ENCODE results near the gene ARID3A.

Gene ARID3A

DNA sequence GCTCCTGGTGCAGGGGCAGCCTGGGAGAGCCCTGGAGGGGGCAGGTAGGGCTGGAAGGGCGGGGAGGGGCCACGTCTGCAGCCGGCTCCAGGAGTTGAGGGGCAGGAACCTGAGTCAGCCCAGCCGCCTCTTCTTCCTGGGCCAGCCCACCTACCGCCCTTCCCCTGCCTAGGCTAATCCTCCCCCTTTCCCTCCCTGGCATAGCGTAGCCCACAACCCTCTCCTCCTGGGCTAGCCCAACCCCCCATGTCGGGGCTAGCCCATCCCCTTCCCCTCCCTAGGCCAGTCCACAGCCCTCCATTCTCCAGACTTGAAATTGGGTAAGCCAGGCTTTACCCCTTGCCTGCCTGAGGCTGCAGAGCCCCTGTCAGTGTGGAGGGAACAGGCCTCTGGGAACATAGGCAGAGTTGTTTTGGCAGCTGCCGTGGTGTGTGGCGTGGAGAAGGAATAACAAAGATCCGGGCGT lies 37.7 kb downstream of the ARID3A start:
- no peak for DNase-seq (ENCODE audit: low spot score)

DNA sequence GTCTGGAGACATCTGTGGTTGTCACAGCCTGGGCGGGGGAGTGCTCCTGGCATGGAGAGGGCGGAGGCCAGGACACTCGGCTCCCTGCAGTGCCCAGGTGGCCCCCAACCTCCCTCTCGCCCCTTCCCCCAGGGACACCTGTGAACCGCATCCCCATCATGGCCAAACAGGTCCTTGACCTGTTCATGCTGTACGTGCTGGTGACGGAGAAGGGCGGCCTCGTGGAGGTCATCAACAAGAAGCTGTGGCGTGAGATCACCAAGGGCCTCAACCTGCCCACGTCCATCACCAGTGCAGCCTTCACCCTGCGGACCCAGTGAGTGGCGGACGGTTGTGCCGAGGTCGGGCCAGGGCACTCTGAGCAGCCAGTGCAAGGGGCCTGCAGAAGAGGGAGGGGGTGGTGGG lies 38.3 kb downstream of the ARID3A start:
- no peak for DNase-seq (ENCODE audit: low spot score)

DNA sequence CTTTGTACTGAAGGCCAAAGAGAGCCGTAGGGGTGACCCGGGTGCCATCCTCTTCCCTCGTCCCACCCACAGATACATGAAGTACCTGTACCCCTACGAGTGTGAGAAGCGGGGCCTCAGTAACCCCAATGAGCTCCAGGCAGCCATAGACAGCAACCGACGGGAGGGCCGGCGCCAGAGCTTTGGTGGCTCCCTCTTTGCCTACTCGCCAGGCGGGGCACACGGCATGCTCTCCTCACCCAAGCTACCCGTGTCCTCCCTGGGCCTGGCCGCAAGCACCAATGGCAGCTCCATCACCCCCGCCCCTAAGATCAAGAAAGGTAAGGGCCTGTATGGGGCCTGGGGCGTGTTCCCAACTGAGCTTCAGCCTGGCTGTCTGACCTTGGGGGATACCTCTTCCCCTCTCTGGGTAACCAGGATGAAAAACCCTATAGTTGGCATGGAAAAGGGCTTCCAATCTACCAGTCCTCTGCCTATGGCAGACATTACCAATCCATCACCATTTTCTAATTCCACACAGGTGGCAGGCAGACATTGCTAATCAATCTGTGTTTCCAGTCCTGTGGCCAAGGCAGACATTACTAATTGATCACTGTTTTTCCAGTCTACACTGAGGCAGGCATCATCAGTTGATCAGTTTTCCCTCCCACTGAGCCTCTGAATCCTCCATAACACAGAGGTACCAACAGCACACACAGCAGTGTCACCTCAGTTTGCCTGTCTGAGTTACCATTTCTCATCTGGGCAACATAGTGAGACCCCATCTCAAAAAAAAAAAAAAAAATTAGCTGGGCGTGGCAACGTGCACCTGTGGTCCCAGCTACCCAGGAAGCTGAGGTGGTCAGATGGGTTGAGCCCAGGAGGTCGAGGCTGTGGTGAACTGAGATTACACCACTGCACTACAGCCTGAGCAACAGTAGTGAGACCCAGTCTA lies 39.2 kb downstream of the ARID3A start:
- DNase-seq (ENCODE audit: low spot score): no peak

DNA sequence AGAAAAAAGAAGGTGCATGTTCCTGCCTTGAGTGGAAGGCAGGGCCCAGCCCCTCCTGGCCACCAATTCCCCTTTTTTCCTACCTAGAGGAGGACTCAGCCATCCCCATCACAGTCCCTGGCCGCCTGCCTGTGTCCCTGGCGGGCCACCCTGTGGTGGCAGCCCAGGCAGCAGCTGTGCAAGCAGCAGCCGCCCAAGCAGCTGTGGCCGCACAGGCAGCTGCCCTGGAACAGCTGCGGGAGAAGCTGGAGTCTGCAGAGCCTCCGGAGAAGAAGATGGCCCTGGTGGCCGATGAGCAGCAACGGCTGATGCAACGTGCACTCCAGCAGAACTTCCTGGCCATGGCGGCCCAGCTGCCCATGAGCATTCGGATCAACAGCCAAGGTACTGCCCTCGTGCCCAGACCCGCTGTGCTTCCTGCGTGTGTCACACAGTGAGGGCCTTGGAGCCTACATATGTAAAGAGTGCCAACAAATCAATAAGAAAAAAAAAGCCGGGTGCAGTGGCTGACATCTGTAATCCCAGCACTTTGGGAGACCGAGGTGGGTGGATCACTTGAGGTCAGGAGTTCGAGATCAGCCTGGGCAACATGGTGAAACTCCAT lies 40.8 kb downstream of the ARID3A start:
- no peak for DNase-seq (ENCODE audit: low spot score)

DNA sequence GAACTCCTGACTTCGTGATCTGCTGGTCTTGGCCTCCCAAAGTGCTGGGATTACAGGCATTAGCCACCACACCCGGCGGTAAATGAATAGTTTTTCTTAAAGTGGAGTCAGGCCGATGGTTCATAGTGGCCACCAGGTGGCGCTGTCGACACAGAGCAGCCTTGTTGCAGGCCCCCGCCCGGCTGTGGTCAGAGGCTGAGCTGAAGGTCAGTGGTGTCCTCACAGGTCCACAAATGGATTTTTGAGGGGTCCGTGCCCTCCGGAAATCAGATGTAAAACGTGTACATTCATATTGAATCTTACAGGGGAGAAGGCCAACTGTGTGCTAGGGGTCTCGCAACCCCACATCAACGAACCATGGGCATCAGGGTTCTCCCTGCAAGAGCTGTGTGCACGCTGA lies 44.9 kb downstream of the ARID3A start:
- DNase-seq (ENCODE audit: low spot score): no peak

DNA sequence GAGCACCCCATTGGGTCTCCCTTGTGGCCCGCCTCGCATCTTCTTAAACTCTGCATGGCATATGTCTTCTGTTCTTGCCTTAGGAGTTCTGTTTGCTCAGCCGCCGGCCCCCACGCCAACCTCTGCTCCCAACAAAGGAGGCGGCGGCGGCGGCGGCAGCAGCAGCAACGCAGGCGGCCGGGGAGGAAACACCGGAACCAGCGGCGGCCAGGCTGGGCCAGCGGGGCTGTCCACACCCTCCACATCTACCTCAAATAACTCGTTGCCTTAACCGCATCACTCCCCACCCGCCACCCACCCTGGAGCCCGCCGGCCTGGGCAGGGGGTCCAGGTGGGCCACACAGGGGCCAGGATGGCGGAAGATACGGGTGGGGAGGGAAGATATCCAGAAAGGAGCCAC lies 46.0 kb downstream of the ARID3A start:
- DNase-seq (ENCODE audit: low spot score): no peak

DNA sequence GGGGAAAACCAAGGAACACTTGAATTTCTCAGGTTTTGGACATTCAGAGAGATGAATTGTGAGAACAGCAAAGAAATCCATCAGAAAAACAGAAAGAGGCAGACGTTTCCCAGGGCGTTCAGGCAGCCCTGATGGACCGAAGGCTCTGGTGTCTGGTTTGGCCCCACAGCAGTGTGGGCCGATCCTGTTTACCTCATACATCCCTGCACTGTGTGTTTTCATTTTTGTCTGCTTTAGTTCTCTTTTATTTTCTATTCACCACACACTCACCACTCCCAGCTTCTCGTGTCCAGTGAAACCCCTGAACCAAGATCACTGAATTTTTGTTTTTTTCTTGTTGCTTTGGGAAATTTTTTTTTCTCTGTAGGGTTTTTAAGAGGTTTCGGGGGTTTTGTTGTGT lies 46.4 kb downstream of the ARID3A start:
- DNase-seq (ENCODE audit: low spot score): no peak

DNA sequence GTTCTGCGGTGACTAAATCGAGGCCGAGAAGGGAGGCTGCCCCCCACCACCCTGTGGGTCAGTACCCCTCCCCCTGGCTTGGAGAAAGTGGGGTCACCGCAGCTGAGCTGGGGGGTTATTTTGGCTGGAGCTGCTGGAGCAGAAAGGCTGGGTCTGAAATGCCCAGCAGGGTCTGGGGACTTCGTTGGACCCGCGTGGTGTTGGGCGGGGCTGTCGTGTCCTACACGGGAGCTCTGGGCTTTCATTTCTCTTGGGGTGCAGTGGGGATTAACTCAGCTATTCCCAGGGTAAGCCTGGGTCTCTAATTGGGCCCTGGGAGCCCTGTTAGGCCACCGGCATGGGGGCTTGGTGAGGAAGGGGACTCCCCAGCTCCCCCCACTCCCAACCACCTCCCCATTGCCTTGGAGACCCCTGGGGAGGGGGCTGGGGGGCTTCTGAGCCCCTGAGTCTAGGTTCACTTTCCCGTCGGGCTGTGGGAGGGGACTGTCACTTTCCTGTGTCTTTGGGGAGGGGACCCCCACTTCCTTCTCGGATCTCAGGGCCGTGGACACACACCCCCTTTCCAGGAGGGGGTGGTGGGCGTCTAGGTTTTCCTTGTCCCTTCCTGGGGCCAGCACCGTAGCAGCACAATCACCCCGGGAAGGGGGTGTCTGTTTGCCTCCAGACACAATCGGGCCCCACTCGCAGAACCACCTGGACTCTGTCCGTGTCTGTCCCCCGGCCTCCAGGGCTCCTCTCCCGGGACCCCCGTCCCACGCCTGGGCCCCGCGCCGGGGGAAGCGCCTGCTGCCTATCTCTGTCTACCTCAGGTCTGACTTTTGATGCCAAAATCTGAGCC lies 48.1 kb downstream of the ARID3A start:
- DNase-seq (ENCODE audit: low spot score): no peak

DNA sequence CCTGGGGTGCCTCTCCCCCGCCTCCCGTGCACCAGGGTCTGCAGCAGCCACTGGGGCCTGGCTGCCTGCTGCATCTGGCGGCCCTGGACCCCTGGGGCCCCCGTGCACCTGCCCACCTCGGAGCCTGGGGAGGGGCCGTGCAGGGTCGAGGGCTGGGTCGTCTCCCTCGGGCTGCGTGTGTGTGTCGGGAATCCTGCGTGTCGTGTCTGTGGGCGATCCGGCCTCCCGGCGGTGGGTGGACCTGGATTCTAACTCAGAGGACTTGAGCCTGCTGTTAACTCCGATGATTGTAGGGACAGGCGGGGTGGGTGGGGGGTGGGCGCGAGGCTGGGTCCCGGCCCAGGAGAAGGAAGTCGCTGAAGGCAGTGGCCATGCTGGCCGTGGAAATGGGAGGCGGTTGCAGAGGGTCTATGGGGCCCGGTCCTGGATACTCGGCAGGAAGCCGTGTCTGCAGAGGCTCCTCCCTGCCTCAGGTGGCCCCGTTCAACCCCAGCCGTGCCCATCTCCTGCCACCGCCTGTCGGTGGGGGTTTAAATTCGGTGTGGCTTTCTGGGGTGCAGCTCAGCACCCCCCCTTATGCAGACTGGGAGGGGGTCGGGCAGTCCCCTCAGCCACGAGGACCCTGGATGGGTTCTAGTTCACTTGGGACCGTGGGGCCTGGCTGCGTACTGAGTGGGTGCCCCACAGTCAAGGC lies 48.9 kb downstream of the ARID3A start:
- no peak for DNase-seq (ENCODE audit: low spot score)

DNA sequence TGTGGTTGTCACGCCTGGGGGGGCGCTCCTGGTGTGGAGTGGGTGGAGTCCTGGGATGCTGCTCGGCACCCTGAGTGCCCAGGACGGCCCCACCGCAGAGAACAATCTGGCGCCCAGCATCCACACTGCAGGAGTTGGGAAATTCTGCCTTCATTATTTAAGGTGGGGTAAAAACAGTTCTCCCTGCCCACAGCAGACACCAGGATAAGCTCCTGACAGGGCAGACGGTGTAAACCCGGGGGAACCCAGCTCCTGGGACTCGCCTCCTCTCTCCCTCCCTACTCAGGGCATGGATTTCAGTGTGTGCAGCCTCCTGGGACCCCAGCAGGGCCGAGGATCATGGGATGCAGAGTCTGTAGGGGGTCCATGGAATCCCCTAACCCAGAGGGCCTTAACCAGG lies 50.6 kb downstream of the ARID3A start:
- no peak for DNase-seq (ENCODE audit: low spot score)

DNA sequence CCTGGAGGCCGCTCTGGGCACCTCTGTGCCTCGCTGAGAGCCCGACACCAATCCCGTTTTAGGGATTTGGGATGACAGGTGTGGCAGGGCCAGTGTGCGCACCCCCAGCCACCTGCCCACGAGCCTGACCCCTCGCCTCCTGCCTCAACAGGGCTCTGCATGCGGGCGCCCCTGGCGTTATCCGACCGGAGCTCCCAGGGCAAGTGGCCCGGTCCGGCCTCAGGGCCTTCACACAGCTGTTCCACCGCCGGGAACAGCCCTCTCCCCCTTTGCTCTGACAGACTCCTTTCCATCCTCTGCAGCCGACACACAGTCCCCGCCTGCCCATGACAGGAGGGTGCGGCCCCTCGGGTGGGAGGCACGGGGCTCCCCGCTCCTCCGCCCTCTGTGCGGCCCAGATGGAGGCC lies 51.2 kb downstream of the ARID3A start:
- DNase-seq (ENCODE audit: low spot score): no peak

DNA sequence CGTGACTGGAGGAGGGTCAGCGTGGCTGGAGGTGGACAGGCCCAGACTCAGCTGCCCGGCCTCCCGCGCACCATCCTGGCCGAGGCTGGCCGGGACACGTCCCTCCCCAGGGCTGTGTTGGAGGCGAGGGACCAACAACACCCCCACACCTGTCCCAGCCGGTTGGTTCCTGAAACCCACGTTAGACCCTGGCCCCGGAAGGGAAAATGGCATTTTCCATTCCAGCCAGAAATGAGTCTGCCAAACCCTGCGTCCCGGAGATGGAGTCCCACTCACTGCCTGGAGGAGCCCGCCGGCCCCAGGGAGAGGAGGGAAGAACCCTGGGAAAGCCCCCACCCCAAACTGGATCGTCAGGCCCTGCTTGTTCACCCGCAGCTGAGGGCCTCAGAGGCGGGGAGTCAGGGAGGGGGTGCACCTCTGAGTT lies 53.5 kb downstream of the ARID3A start:
- no peak for DNase-seq (ENCODE audit: low spot score)

DNA sequence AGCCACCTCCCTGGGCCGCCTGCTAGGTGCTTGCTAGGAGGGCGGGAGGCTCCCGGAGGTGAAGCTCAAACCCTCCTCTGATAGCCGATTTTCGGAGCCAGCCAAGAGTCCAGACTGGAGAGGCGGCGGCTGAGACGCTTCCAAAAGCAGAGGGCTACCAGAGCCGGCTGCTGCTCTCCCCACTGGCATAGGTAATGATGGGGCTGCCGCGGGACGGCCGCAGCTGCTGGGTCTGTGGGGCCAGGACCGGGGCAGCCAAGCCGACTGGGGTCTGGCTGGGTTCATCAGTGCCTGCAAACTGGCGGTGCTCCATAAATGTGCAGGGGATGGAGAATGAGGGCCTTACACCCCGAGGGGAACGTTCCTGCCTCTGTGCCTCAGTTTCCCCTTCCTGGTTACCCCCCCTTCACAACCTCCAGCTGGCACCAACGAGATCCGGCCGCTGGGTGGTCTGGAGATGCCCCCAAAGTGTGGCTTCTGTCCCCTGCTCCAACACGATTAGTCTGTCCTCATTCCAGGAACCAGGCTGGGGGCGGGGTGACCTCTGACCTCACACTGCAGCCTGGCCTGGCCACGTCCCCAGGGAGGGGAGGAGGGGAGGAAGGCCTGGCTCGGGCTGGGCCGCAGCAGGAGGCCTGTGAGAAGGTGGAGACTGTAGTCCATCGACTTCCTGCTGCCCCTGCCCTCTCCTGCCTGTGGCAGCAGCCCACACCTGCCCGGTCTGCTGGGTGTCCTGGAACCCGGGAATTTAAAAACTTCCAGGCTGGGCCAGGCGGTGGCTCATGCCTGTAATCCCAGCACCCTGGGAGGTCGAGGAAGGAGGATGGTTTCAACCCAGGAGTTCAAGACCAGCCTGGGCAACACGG lies 54.5 kb downstream of the ARID3A start:
- DNase-seq (ENCODE audit: low spot score): no peak

DNA sequence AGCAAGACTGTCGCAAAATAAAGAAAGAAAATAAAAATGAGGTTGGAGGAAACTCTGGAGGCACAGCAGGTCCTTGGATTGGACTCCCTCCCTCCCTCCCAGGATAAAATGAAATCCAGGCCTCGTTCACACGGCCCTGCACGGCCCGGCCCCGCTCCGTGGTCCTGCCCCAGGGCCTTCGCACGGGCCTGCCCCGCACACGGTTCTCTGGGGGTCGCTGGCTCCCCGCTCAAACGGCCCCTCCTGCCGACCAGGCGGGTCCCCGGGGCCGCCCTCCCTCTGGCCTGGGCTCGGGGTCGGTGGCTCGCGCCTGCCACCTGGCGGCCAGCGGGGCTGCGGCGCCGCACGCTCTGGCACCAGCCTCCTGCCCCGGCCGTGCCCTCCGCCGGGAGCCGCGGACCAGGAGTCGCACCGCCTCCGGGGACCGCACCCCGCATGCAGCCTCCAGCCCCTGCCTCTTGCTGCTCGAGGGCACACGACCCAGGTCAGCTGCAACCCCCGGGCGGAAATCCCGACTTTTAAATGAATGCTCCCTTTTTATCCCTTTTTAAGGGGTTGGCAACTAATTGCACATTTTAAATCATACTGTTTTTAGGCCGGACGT lies 56.8 kb downstream of the ARID3A start:
- DNase-seq (ENCODE audit: low spot score): peak; percentile 92

DNA sequence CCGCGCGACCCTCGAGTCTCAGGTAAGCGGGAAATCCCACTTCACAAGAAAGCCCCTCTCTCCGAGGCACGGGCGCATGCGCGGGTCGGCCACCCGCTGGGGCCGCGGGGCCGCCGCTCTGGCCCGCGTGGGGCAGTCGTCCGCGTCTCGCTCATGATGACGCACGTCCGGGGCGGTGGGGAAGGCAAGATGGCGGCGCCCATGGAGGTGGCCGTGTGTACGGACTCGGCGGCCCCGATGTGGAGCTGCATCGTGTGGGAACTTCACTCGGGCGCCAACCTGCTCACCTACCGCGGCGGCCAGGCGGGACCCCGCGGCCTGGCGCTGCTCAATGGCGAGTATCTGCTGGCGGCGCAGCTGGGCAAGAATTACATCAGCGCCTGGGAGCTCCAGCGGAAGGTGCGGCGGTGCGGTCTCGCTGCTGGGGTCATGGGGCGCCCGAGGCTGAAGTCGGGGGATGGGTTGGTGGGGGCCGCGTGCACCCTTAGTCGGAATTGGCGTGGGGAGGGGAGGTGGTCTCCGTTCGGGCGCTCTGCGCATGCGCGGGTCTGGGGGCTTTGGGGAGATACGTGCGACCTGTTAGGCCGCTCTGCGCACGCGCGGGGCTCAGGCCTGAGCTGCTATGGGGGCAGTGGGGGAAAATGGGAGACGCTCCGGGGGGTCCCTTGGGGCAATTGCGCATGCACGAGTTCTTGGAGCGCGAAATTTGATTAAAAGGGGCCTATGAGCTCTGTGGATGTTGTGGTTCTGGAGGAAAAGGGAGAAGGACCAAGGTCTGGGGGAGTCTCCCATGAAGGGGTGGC lies 58.5 kb downstream of the ARID3A start, which contains the start of gene WDR18:
Gene WDR18, plus strand, starts transcription at position 181 of the 803 bp plus-strand sequence. Its CDS starts 9 bp downstream, at position 190.
- DNase-seq (ENCODE audit: low spot score): peak; percentile 99

DNA sequence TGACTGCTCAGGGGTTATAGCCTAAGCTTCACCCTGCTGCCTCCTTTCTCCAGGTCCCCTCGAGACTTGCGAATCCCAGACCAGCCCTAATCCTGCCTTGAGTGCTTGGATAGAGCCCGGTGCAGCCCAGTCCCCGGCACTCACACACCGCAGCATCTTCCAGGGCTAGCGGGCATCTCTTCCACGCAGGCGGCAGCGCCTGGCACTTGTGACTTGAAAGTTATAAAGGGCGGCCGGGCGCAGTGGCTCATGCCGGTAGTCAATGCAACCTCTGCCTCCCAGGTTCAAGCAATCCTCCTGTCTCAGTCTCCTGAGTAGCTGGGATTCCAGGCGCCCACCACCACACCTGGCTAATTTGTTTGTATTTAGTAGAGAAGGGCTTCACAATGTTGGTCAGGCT lies 60.2 kb downstream of the ARID3A start:
- DNase-seq (ENCODE audit: low spot score): no peak

DNA sequence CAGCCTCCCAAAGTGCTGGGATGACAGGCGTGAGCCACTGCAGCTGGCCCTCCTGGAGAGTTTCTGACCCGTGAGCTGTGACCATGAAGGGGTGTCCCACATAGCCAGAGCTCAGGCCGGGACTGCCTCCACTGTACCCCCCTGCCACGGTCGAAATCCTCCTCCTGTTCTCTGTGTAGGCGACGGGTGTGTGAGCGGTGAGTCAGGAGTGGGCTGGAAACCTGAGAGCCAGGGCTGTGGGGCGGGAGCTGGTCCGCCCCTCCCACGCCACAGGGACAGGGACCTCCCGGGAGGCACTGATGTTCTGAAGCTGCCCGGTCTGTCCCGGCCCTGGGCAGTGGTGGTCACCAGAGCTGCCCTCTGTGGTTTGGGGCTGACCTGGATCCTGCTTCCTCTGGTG lies 62.2 kb downstream of the ARID3A start:
- no peak for DNase-seq (ENCODE audit: low spot score)

DNA sequence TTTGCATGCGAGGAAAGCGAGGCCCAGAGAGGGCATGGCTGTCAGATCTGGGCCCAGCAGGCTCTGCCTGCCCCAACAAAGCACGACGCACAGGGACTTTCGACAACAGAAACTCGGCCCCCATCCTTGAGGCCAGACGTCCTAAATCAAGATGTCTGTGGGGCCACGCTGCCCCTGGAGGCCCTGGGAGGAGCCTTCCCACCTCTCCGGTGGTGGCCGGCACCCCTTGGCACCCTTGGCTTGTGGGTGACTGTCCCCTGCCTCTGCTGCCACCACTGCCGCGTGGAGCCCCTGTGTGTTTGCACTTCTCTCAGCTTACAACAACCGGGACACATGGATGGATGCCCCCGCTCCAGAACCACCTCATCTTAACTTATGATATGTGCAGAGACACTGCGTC lies 62.7 kb downstream of the ARID3A start:
- no peak for DNase-seq (ENCODE audit: low spot score)

DNA sequence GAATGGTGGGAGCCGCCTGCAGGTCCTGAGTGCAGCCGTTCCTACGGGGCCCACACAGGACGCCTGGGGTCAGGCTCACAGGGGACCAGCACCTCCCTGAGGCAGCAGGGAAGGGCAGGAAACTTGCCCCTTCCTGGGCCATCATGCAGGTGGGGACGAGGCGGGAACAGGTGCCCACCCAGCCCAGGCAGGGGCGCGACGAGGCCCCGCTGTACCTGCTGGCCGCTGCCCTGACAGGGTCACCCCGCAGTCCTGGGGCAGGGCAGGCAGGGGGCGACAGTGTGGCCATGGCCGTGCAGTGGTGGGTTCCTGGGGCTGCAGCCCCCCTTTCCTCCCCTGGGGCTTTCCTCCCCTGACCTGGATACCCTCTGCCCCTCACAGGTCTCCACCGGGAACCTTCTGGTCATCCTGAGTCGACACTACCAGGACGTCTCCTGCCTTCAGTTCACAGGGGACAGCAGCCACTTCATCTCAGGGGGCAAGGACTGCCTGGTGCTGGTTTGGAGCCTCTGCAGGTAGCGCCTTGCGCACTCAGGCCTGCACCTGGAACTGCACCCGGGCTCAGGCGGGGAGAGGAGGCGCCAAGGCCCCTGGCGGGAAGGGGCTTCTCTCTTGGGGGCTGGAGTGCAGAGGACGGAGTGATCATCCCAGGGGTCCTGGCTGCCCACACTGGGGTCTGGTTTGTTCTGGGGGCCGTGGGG lies 63.7 kb downstream of the ARID3A start:
- no peak for DNase-seq (ENCODE audit: low spot score)

All from AG08395 (cell line).